HG03280 (cell line): ENCODE data around the gene ZBTB7C.

Source experiments
- ATAC-seq: cut with Tn5 transposase; IDR thresholded peaks from one replicate; pipeline ENCODE4 v1.9.1; 2021; ENCODE audit warnings: mild to moderate bottlenecking, moderate library complexity; ENCODE audit not compliant: unreplicated experiment

Gene ZBTB7C

DNA sequence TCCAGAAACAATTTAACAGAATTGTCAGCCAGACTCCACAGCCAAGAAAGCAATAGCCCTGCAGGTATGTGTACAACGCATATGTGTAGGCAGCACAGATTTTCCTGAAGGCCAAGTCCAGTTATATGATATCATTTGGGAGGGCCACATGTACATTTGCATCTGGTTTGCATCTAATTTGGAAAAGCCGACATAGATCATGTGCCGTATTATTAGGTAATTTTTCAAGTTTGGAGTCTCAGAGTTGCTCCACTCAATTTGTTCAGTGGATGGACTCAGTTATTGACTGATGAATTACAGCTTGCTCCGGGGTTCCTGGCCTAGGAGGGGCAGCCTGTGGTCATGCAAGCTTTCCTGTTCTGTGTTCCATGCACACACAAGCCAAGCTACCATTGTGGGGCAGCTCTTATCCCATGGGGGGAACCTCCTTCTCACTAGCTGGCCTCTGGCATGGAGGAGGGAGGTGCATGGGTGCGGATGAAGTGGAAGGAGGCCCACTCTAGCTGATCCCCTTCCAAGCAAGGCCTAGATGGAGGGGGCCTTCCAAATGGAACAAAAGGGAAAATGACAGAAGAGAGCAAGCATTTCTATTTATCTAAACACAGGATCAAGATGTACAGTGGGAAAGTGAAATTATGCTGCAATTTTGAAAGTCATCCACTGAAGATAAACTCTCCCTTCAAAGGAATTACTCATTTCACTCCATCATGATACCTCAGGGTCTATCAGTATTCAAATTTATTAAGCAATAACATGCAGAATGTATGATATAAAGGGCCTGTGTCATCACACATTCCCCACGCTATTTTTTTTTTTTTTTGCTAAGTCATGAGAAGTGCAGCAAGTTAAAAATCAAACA lies 276.2 kb downstream of the ZBTB7C start:
- no peak for ATAC-seq

DNA sequence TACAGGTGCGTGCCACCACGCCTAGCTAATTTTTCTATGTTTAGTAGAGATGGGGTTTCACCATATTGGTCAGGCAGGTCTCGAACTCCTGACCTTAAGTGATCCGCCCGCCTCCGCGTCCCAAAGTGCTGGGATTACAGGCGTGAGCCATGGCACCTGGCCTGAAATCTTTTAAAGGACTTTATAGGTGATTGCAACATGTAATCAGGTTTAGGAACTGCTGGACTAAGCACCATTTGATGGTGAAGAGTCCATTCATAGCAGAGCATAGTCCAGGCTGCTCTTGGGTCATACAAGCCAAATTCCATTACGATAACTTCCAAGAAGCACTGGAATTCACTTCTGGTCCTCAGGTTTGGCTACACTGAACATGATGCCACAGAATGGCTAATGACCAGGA lies 278.1 kb downstream of the ZBTB7C start:
- no peak for ATAC-seq

DNA sequence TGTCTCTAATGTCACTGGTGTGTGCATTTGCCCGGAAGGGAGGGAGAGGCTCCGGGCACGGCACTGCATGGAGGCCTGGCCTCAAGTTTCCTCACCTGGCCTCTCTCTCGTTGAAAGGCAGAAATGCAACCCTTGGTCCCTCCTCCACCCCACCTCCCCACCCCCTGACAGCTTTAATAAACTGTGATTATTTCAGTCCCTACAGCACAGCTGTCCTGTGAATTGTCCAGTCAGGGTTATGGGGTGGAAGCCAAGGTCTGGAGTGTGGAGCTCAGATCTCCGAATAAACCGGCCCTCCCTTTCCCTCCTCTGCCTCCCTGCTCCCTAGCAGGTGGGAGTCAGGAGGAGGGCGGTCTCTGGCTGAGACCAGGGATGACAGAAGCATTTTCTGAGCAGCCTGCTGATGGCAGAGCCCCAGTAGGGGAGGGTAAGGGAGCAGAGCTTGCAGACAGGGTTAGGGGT lies 279.5 kb downstream of the ZBTB7C start:
- no peak for ATAC-seq

DNA sequence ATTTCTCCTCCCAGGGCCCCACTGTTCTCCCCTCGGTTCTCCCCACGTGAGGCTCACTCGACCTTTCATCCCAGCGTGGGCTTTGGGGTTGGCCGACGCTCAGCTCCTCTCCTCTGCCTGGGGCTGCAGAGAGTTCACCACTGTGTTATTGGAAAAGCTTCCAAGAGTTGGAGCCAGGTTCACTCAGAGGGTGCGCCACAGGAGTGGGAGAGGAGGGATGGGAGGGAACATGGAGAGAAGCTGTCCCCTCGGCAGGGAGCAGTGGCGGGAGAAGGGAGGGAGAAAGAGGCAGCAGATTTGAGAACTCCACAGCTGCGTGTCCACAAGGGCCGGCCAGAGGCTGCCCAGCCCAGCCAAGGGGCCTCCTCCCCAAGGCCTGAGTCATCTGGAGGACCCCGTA lies 281.6 kb downstream of the ZBTB7C start:
- no peak for ATAC-seq

DNA sequence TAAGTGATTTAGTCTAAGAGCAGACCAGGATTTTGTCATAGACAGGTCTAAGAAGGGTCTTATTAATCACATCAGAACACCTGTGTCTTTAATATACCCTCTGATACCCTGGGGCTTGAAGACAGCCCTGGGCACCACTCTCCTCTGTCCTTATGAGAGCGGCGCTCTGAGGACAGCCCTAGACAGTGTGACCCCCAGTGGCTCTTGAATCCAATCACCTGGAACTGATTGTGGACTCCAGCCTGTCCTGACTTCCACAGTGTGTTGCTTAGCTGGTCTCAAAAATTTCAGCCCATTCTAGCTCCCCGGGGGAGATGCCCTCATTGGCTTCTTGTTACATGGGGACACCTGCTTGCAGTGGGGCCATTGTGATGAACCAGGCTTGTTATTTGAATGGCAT lies 282.9 kb downstream of the ZBTB7C start:
- ATAC-seq, result no peak

DNA sequence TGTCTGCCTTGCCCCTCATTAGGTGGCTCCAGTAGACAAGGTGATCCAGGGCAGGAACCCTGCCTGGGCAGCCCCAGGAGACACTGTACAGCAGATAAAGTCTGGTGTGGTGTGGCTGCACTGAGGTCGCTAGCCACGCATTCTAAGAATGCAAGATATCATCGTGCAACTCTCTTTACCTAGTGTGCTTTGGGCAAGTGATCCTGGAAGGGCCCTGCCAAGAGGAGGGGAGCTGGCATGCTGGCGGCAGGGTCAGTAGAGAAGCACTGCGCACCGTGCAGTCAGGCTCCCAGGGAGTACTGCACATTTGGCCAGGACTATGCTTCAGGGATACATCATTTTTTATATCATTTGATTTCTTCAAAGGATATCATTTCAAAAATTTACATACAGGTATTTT lies 283.5 kb downstream of the ZBTB7C start:
- ATAC-seq, result no peak

DNA sequence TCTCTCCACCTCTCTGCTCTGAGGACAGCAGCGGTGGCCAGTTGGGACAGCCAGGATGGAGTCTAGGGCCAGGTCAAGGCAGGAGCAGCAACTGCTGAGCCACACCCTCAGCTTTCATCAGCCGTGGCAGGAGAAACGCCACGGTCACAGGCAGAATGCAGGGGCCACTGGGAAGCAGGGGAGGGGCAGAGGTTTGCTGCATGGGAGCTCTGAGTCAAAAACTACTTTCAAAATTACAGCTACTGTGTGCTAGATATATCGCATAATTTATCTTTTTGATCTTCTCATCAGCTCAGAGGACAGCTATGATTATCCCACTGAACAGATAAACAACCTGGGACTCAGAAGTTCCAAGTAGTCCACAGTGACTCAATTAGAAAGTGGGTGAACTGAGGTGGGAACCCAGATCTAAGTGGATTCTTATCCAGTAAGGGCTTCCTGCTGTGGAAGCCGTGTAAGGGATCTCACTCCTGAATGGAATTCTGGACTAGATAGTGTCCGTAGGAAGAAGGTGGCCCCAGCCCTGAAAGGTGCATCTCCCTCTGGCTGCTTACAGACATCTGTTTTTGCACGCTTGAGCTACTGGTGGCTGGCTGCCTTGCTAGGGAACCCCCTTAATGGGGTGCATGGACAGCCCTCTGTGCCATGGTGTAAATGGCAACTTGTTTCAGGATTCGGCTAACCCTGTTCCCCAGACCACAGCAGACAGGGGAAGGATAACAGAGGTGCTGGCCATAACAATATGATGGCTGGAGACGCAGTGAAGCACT lies 284.1 kb downstream of the ZBTB7C start:
- ATAC-seq, result no peak

DNA sequence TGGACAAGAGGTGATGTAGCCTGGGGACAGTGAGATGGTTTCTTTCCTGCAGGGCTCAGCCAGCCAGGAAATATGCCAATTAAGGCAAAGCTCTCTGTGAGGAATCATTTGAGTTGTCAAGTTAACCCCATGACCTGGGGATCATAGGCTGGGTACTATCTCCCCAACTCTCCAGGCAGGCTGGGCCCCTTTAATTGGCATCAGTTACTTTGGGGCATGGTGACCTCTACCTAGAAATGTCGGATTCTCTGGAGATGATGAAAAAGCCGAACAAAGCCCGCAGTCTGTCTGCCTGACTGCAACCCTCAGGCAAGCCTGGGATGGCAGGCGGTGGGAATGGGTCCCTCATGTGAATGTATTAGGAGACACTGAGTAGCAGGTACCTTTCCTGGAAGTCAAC lies 285.2 kb downstream of the ZBTB7C start:
- no peak for ATAC-seq

DNA sequence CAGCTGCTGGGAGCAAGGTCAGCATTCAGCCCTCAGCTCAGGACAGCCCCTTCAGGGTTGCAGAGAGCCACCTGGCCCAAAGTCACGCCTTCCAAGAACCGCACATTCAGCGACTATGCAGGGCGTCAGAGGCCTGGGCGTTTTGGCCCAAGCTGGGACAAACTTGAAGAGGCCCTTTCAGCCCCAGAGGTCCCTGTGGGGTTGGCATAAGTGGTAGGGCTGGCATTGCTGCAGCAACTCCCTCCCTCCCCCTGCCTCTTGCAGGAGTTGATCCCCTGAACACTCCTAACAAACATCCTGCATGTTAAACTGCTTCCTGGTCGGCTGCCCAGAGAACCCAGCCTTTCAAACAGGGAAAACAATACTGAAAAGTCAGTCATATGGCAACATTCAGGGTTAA lies 285.9 kb downstream of the ZBTB7C start:
- ATAC-seq, result no peak

DNA sequence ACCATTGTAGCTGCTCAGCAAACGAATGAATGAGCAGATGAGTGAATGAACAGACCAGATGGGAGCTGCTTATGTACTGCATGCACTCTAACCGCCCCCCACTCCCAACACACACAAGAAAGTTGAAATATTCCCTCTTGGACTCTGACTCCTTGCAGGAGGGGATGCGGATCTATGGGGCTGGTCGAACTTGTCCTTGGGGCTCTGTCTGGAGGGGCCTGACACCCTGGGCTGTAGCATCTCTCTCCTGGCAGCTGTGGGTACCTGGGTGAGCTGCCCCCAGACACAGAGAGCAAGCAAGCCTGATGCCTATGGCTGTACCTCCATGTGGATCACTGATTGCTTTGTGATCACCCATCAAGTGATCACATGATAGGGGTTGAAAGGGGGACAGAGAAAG lies 286.4 kb downstream of the ZBTB7C start:
- no peak for ATAC-seq

DNA sequence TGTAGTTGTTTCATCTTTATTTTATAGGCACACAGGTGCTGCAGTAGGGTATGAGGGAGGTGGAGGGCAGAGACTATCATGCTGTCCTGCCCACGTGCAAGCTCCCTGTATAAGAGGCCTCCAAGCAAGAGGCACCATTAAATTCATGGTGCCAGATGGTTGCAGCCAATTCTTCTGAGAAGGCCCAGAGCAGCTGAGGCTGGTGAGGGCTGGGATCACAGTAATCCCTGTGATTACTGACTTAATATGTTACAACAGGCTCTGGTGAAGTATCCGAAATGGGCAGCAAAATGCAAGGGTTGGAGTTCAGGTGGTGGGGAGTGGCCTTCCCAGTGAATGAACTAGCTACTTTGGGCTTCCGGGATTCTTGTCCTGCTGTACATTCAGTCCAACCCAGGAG lies 286.8 kb downstream of the ZBTB7C start:
- no peak for ATAC-seq

DNA sequence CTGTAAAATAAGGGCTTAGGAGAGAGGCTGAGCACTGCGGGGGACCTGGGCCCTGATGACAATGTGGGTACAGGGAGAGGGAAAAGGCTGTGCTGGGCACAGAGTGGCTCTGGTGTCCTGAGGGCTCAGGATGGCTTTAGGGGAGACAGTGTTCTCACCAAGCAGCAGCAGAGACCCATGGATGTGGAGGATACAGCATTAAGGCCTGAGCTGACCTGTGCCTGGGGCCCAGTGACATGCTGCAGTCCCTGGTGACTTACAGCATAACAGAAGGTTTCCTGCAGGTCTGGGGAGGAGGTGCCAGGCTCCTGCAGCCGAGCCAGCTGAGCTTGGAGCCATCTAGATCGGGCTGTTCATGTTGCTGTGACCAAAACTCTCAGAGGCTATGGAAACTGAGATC lies 287.4 kb downstream of the ZBTB7C start:
- no peak for ATAC-seq

DNA sequence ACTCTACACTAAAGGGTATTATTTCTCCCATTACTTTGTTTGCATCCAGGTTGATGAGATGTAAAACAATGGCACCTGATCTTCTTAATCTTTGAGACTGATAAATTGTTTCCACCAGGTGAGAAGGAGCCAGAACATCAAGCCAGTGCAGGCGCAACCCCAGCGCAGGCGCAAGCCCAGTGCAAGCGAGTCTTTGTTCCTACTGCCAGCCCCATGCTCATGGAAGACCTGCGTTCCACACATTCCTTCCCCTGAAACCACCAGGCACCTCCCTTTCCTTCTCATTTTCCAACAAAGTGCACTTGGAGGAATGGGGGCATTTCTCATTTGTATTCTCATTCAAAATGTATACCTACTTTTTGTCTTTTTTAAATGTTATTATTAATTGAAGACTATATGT lies 290.0 kb downstream of the ZBTB7C start:
- no peak for ATAC-seq

DNA sequence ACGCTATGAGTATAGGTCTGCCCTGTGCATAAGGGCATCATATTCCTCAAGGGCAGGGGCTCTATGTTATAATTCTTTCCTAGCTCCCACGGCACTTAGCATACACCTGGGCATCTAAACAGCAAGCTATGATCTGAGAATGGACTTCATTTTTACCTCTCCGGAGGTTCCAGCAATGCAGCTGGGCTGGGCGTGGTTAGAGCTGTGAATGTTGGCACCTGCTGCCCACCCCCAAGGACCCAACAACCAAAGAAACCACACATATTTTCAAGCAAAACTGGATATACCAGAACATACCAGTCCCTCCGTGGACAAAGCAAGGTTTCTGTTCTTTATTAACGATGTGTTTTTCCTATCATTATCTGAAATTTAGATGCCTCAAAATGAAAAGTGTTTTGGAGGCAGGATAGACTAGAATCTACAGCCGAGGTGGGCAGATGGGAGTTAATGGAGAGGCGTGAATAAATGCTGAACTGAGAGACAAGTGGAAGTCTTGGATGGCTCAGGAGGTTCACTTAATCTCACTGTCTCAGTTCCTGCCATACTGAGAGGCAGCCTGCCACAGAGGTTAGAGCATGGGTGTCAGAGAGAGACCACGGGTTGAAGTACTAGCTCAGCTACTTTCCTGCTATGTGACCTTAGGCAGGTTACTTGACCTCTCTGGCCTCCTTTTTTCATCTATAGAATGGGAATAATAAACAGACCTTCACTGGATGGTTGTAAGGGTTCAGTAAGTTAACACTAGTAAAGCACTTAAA lies 292.1 kb downstream of the ZBTB7C start:
- ATAC-seq, result no peak

DNA sequence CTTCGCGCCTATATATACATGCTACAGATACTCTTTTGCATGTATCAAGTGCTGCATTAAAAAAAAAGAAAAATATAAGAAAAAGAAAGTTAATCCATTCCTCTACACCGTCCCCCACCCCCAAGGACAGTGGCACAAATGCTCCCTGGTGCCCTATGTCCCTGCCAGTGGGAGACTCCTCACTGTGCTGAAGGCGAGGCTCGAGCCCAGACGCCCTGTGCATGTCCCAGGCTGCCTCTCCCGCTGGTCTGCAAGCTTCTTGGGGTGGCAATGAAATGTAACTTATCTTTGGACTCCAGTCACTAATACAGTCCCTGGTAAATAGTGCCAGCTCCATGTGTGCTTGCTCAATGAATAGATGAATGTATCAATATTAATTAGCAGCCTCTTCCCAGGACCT lies 293.2 kb downstream of the ZBTB7C start:
- no peak for ATAC-seq

DNA sequence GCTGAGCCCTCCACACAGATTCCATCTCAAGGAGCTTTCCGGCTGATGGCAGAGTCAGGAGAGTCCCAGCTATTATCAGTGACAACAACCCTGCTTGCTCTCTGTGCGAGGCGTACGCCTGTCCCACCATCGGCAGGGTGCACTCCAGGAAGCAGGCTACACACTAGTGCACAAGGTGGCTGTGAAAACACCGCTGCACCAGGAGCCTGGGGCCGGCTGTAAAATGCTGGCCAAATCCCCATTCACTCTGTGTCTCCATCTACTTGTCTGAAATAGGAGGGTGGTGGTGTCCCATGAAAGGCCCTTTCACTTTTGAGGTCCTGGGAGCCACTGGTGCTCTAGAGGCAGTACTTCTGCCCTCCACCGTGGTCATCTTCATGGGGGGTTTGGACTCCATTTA lies 295.5 kb downstream of the ZBTB7C start:
- ATAC-seq, result no peak

DNA sequence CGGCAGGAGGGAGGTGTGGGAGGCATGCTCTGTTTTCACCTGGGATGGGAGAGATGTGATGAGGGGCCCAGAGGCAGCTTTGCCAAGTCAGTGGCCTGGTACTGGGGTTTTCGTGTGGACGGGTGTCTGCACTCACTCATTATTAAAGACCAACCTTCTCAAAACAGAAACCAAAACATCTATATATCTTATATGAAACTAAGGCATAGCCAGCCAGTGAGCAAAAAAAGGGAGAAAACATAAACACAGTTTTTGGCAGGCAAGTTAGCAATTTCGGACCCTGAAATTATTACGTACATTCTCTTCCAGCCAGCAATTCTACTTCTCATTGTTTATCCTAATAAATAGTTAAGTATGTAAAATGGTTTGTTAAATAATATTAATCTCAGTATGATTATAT lies 297.6 kb downstream of the ZBTB7C start:
- ATAC-seq, result no peak

DNA sequence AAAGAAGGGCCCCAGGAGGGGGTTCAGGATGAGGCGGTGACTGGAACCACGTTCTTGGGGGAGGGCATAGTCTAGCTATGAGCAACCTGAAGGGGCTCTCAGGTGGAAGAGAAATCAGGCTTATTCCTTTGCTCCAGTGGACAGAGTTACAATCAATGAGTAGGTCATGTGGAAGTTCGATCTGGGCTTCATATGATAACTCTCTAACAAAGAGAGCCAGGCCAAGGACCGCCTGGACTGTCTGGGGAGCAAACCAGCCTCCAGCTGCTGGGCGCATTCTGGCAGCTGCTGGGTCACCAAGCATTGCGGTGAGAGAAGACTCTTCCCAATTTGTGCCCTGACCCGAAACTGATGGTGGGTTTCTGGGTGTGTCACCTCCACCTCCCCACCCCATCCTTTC lies 298.4 kb downstream of the ZBTB7C start:
- ATAC-seq, result no peak

DNA sequence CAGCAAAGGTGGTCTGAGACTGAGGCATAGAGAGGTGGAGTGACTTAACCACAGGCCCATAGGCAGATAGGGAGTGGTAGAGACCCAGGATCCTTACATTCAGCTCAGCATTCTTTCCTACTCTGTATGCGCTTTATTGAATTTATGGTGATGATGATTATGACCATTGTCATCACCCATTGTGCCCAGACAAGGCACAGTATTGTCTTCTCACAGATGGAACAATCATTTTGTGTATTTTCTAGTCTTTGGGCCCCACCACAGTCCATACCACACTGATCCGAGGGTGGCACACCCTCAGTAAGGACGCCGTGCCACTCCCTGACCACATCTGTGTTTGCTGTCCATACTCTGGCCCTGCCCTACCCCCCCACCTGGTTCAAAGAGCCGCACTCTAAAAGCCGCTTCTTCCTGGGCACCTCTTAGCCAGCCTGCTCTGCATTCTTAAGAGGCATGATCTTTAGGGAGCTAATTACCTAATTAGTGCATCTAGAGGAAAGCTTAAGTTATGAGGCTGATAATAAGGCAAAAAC lies 299.2 kb downstream of the ZBTB7C start:
- ATAC-seq, result no peak

DNA sequence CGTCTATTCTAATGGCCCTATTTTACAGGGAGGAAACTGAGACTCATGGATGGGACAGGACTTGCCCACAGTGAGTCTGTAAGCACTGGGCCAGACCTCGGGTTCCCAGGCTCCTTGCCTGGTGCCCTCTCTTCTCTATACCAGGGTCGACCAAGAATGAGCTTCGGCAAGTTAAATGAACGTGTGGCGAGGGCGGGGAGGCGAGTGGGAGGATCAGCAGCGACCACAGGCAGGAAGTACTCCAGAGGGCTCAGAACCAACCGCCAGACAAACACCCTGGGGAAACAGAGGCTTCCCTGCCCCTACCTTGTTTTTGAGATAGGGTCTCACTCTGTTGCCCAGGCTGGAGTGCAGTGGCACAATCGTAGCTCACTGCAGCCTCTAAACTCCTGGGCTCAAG lies 301.0 kb downstream of the ZBTB7C start:
- ATAC-seq, result no peak
